MCF 10A (cell line): Measurements from ENCODE around the gene RHOF. TPM values are rescaled to one million over a fixed set of nuclear protein-coding genes. Genes with fewer than 3 reads are reported as not detected.

Source experiments
- BruUV-seq: library from RNA; stranded (reverse); fragments of 400-500 nt; replicated peaks from 2 replicates; lab custom pipeline; 2021; lab: Mats Ljungman, UMichigan
- CTCF ChIA-PET: fragments of 300-600 bp; sonication (Branson Sonifier 250); formaldehyde crosslinking; extraction: SDS; loops from one replicate; lab custom pipeline; 2021; ENCODE audit warnings: antibody characterized with exemption, inconsistent platforms; lab: Yijun Ruan, JAX
- POLR2A ChIA-PET: fragments of 300-600, 350-650 bp; sonication (Branson Sonifier 250); formaldehyde crosslinking; extraction: SDS; loops from one replicate; lab custom pipeline; 2020; ENCODE audit warnings: antibody characterized with exemption, inconsistent platforms; lab: Yijun Ruan, JAX
- DNase-seq: peaks from one replicate; pipeline ENCODE4 v3.0.0-alpha.2; 2018; ENCODE audit not compliant: unreplicated experiment
- H3K27ac Mint-ChIP-seq: one replicate; pipeline ENCODE4 v1.8.0; 2022; ENCODE audit warnings: mild to moderate bottlenecking, low read depth, mixed read lengths; ENCODE audit not compliant: unreplicated experiment
- H3K27me3 Mint-ChIP-seq: one replicate; pipeline ENCODE4 v1.8.0; 2022; ENCODE audit warnings: mixed read lengths; ENCODE audit not compliant: insufficient read depth, unreplicated experiment
- H3K36me3 Mint-ChIP-seq: one replicate; pipeline ENCODE4 v1.8.0; 2022; ENCODE audit warnings: mild to moderate bottlenecking, moderate library complexity, mixed read lengths; ENCODE audit not compliant: insufficient read depth, unreplicated experiment
- H3K4me1 Mint-ChIP-seq: one replicate; pipeline ENCODE4 v1.8.0; 2022; ENCODE audit warnings: mixed read lengths; ENCODE audit not compliant: insufficient read depth, unreplicated experiment
- H3K4me3 Mint-ChIP-seq: one replicate; pipeline ENCODE4 v1.8.0; 2022; ENCODE audit warnings: mild to moderate bottlenecking, moderate library complexity, mixed read lengths; ENCODE audit not compliant: unreplicated experiment
- H3K9me3 Mint-ChIP-seq: one replicate; pipeline ENCODE4 v1.8.0; 2022; ENCODE audit warnings: mixed read lengths; ENCODE audit not compliant: unreplicated experiment
- intact Hi-C: fragments of 100-400 bp; cut with micrococcal nuclease; formaldehyde crosslinking; loops from 2 replicates; pipeline ENCODE4 v1.14.1; 2022
- total RNA-seq: library from RNA; stranded (reverse); gene quantifications from 2 replicates; pipeline ENCODE4 v1.2.3, GENCODE V29; 2022
- TF ChIP-seq, protein P1 (sequence below): fragments of 200-600 bp; IDR thresholded peaks from one replicate; pipeline ENCODE4 v1.8.0; 2022; ENCODE audit warnings: antibody characterized with exemption, mild to moderate bottlenecking; ENCODE audit not compliant: unreplicated experiment

Gene RHOF
- total RNA-seq, 1 experiment from 2014 or later, result 9.5 TPM

DNA sequence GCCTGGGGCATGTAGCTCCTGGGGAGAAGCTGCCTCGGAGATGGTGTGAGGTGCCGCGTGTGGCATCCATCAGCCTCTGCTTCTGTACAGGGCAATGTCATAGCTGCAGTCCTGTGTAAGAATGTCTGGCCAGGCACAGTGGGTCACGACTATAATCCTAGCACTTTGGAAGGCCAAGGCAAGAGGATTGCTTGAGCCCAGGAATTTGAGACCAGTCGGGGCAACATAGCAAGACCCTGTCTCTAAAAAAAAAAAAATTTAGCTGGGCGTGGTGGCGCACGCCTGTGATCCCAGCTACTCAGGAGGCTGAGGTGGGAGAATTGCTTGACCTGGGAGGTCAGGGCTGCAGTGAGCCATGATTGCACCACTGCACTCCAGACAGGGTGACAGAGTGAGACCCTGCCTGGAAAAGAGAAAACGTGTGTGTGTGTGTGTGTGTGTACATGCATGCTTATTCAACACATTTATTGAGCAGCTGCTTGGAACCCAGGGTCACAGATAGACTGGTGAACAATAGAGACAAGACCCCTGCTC is 24.1 kb downstream of the RHOF start:
- POLR2A ChIA-PET, result interaction anchor here (1.2 kb wide), 1 partner anchor 15 kb away, joined by 3 read pairs; no protein-coding TSS in a partner anchor
- DNase-seq, result no peak
- TF ChIP-seq, protein P1, sequence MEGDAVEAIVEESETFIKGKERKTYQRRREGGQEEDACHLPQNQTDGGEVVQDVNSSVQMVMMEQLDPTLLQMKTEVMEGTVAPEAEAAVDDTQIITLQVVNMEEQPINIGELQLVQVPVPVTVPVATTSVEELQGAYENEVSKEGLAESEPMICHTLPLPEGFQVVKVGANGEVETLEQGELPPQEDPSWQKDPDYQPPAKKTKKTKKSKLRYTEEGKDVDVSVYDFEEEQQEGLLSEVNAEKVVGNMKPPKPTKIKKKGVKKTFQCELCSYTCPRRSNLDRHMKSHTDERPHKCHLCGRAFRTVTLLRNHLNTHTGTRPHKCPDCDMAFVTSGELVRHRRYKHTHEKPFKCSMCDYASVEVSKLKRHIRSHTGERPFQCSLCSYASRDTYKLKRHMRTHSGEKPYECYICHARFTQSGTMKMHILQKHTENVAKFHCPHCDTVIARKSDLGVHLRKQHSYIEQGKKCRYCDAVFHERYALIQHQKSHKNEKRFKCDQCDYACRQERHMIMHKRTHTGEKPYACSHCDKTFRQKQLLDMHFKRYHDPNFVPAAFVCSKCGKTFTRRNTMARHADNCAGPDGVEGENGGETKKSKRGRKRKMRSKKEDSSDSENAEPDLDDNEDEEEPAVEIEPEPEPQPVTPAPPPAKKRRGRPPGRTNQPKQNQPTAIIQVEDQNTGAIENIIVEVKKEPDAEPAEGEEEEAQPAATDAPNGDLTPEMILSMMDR, result no peak
- H3K4me3 Mint-ChIP-seq, result no peak overlapping the region
- no peak overlapping the region for H3K27ac Mint-ChIP-seq
- H3K4me1 Mint-ChIP-seq, result peaks cover 5% of the 10 kb centered on the region
- H3K9me3 Mint-ChIP-seq, result no peaks in the 10 kb centered on the region
- BruUV-seq, result no TSS peak
- CTCF ChIA-PET, result interaction anchor here (0.8 to 1.4 kb wide), 2 partner anchors 12 to 25 kb away, joined by 3 to 6 read pairs; no protein-coding TSS in a partner anchor
- H3K27me3 Mint-ChIP-seq, result no peaks in the 10 kb centered on the region
- H3K36me3 Mint-ChIP-seq, result no peaks in the 10 kb centered on the region
- intact Hi-C loops, result no loop called here

DNA sequence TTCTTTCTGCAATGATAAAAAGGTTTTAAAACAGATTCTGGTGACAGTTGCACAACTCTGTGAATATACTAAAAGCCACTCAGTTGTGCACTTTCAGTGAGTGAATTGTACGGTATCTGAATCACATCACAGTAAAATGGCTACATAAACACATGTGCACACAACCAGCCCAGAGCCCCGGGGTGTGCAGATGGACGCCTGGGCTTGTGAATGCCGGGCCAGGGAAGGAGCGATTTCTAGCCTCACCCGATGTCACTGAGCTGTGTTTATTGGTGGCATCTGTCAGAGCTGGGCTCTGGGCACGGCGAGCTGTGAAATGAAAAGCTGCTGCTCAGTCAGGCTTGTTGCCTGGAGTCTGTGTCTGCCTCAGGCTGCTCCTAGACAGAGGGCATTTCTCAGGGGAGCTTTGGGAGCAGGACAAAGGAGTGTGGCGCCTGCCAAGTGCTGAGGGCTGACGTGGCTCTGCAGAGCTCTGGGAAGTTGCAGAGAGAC is 25.9 kb downstream of the RHOF start:
- Mint-ChIP-seq H3K4me3 (no peak overlapping the region), H3K36me3 (no peaks in the 10 kb centered on the region), H3K9me3 (no peaks in the 10 kb centered on the region), H3K27me3 (no peaks in the 10 kb centered on the region), H3K4me1 (no peaks in the 10 kb centered on the region), H3K27ac (no peak overlapping the region)
- TF ChIP-seq, protein P1, result no peak
- POLR2A ChIA-PET, result interaction anchor here (0.6 kb wide), 1 partner anchor 55 kb away, joined by 3 read pairs; the partner anchor contains the start of gene TMEM120B
- intact Hi-C loops, result no loop called here
- CTCF ChIA-PET, result interaction anchor here (0.8 to 1.1 kb wide), 2 partner anchors 27 to 28 kb away, joined by 3 to 8 read pairs; partner anchors contain the start of gene RHOF
- BruUV-seq, result no TSS peak
- no peak for DNase-seq

DNA sequence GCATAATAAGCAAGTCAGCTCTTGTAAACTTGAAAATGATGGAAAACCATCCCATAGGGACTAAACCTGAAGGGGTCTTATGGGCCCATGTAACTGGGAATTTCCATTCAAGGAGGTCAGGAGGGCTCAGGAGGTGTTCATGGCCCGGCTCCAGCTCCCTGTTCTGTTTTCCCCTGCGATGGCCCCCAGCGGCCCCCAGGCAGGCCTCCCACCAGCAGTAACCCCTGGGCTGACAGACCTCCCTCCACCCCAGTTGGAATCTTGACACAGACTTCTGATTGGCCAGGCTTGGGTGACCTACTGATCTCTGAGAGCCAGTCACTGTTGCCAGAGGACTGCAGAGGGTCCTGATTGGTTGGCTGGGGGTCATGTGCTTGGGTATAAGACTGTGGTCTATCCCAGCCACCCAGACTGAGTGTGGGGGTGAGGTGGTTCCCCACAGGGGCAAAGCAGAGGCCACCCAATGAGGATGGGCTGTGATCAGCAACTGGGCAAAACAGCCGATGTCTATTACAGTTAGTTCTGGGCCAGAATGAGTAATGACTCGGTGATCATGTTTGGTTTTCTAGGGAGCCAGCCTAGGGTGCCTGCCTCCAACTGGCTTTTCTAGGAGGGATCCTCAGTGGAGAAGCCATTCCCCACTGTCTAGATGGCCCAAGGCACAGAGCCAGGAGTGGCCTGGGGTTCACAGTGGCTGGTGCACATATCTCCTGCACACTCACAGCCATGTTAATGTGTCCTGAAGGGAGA is 27.0 kb downstream of the RHOF start:
- Mint-ChIP-seq H3K9me3 (no peaks in the 10 kb centered on the region), H3K4me3 (no peak overlapping the region), H3K27ac (no peak overlapping the region), H3K4me1 (no peaks in the 10 kb centered on the region), H3K36me3 (no peaks in the 10 kb centered on the region), H3K27me3 (no peaks in the 10 kb centered on the region)
- POLR2A ChIA-PET, result no interaction called here
- DNase-seq, result no peak
- TF ChIP-seq, protein P1, result no peak
- intact Hi-C loops, result no loop called here
- no TSS peak for BruUV-seq
- CTCF ChIA-PET, result interaction anchor here (0.6 to 3.3 kb wide), 4 partner anchors 15 to 76 kb away, joined by 3 to 18 read pairs (median 4); partner anchors contain the start of gene RHOF

DNA sequence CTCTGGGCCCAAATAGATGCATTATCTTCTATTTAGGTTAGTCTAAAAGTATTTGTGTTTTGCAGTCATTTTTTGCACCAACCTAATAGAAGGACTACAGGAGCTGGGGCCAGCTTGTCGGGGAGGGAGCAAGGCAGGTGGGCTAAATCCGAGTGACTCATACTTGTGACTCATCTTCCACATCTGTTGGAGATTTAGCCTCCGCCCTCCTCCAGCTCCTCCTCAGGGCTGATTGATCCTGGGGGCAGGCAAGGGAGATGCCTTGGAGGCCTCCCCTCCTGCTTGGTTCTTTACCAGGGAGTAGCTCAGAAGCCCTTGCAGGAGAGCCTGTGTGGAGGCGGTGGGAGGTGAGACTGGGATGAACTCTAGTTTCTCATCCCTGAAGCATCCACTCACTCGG is 27.9 kb downstream of the RHOF start:
- ChIA-PET POLR2A (interaction anchor here (1.5 kb wide), 1 partner anchor 53 kb away, joined by 5 read pairs; the partner anchor contains the start of gene TMEM120B), CTCF (interaction anchor here (0.6 to 3.3 kb wide), 6 partner anchors 11 to 1015 kb away, joined by 3 to 18 read pairs (median 4); partner anchors contain the start of gene RHOF)
- DNase-seq, result peak; percentile 67
- intact Hi-C loops, result no loop called here
- no peaks in the 10 kb centered on the region for H3K4me1 Mint-ChIP-seq
- H3K9me3 Mint-ChIP-seq, result no peaks in the 10 kb centered on the region
- no peaks in the 10 kb centered on the region for H3K27me3 Mint-ChIP-seq
- no TSS peak for BruUV-seq
- no peaks in the 10 kb centered on the region for H3K36me3 Mint-ChIP-seq
- no peak overlapping the region for H3K4me3 Mint-ChIP-seq
- TF ChIP-seq, protein P1, result no peak
- H3K27ac Mint-ChIP-seq, result no peak overlapping the region
